Activated naive CD8-positive, alpha-beta T cell treated with anti-CD3 and anti-CD28 coated beads for 36 hours (primary cell): ENCODE results near the gene ULK4. TPM values are rescaled to one million over a fixed set of nuclear protein-coding genes. Genes with fewer than 3 reads are reported as not detected.

Source experiments
- DNase-seq: peaks from one replicate; pipeline ENCODE4 v3.0.0; 2021
- H3K27ac Mint-ChIP-seq: one replicate; pipeline ENCODE4 v1.8.0; 2022; ENCODE audit warnings: mild to moderate bottlenecking, moderate library complexity, mixed read lengths
- H3K27me3 Mint-ChIP-seq: one replicate; pipeline ENCODE4 v1.8.0; 2022; ENCODE audit warnings: mild to moderate bottlenecking, mixed read lengths
- H3K36me3 Mint-ChIP-seq: one replicate; pipeline ENCODE4 v1.8.0; 2021; ENCODE audit warnings: mild to moderate bottlenecking, mixed read lengths
- H3K4me1 Mint-ChIP-seq: one replicate; pipeline ENCODE4 v1.8.0; 2021; ENCODE audit warnings: mixed read lengths
- H3K4me3 Mint-ChIP-seq: one replicate; pipeline ENCODE4 v1.8.0; 2022; ENCODE audit warnings: mild to moderate bottlenecking, moderate library complexity, mixed read lengths
- H3K9me3 Mint-ChIP-seq: one replicate; pipeline ENCODE4 v1.8.0; 2022; ENCODE audit warnings: mixed read lengths
- total RNA-seq, 2 experiments: library from RNA; stranded (reverse); gene quantifications; one replicate each; pipeline ENCODE4 v1.2.3, GENCODE V29; 2021

The ULK4 gene
- total RNA-seq, 2 experiments from 2014 or later, result 9.8 to 10.3 TPM

- Mint-ChIP-seq H3K27me3 (no peaks in the 10 kb centered on the region), H3K4me1 (peaks cover 5% of the 10 kb centered on the region), H3K27ac (no peak overlapping the region), H3K4me3 (no peak overlapping the region), H3K36me3 (peaks cover under 1% of the 10 kb centered on the region), H3K9me3 (no peaks in the 10 kb centered on the region)
- no peak for DNase-seq
Measured at GRCh38 chr3:41502023-41502422, 459.9 kb downstream of the ULK4 start.

- no peak for DNase-seq
- Mint-ChIP-seq H3K4me3 (no peak overlapping the region), H3K36me3 (peaks cover 5% of the 10 kb centered on the region), H3K27ac (no peak overlapping the region), H3K9me3 (no peaks in the 10 kb centered on the region), H3K27me3 (no peaks in the 10 kb centered on the region), H3K4me1 (no peaks in the 10 kb centered on the region)
Measured at GRCh38 chr3:41498847-41499246, 463.1 kb downstream of the ULK4 start.

- no peaks in the 10 kb centered on the region for H3K27me3 Mint-ChIP-seq
- H3K4me1 Mint-ChIP-seq, result no peaks in the 10 kb centered on the region
- peaks cover 2% of the 10 kb centered on the region for H3K36me3 Mint-ChIP-seq
- no peak overlapping the region for H3K4me3 Mint-ChIP-seq
- H3K27ac Mint-ChIP-seq, result no peak overlapping the region
- DNase-seq, result no peak
- no peaks in the 10 kb centered on the region for H3K9me3 Mint-ChIP-seq
Measured at GRCh38 chr3:41490360-41490759, 471.5 kb downstream of the ULK4 start.

- Mint-ChIP-seq H3K4me1 (no peaks in the 10 kb centered on the region), H3K27me3 (no peaks in the 10 kb centered on the region), H3K27ac (no peak overlapping the region), H3K36me3 (peaks cover 3% of the 10 kb centered on the region), H3K4me3 (no peak overlapping the region), H3K9me3 (peaks cover 4% of the 10 kb centered on the region)
- no peak for DNase-seq
Measured at GRCh38 chr3:41489231-41489630, 472.7 kb downstream of the ULK4 start.

- Mint-ChIP-seq H3K36me3 (peaks cover 3% of the 10 kb centered on the region), H3K4me3 (no peak overlapping the region), H3K27ac (no peak overlapping the region), H3K9me3 (peaks cover 4% of the 10 kb centered on the region), H3K27me3 (no peaks in the 10 kb centered on the region), H3K4me1 (no peaks in the 10 kb centered on the region)
- DNase-seq, result no peak
Measured at GRCh38 chr3:41488501-41488900, 473.4 kb downstream of the ULK4 start.

- no peak for DNase-seq
- H3K27me3 Mint-ChIP-seq, result no peaks in the 10 kb centered on the region
- H3K9me3 Mint-ChIP-seq, result peaks cover 4% of the 10 kb centered on the region
- no peak overlapping the region for H3K27ac Mint-ChIP-seq
- peaks cover 3% of the 10 kb centered on the region for H3K36me3 Mint-ChIP-seq
- no peaks in the 10 kb centered on the region for H3K4me1 Mint-ChIP-seq
- H3K4me3 Mint-ChIP-seq, result no peak overlapping the region
Measured at GRCh38 chr3:41485484-41485883, 476.4 kb downstream of the ULK4 start.

GRCh38 chr3:41482134-41482533 is 479.8 kb downstream of the ULK4 start:
- H3K4me1 Mint-ChIP-seq, result no peaks in the 10 kb centered on the region
- H3K9me3 Mint-ChIP-seq, result peaks cover 4% of the 10 kb centered on the region
- H3K27ac Mint-ChIP-seq, result no peak overlapping the region

GRCh38 chr3:41478278-41478677 is 483.6 kb downstream of the ULK4 start:
- Mint-ChIP-seq H3K27ac (no peak overlapping the region), H3K4me3 (no peak overlapping the region), H3K27me3 (no peaks in the 10 kb centered on the region), H3K36me3 (peaks cover 3% of the 10 kb centered on the region), H3K9me3 (peaks cover 13% of the 10 kb centered on the region), H3K4me1 (no peaks in the 10 kb centered on the region)
- no peak for DNase-seq

More at GRCh38 chr3:41482134-41482533, 479.8 kb downstream of the ULK4 start:
- H3K4me3 Mint-ChIP-seq, result no peak overlapping the region
- H3K27me3 Mint-ChIP-seq, result no peaks in the 10 kb centered on the region
- no peak for DNase-seq
- H3K36me3 Mint-ChIP-seq, result peaks cover 3% of the 10 kb centered on the region

GRCh38 chr3:41477399-41478014 is 484.4 kb downstream of the ULK4 start:
- no peak for DNase-seq
- H3K27ac Mint-ChIP-seq, result no peak overlapping the region
- H3K27me3 Mint-ChIP-seq, result no peaks in the 10 kb centered on the region
- no peak overlapping the region for H3K4me3 Mint-ChIP-seq
- H3K4me1 Mint-ChIP-seq, result no peaks in the 10 kb centered on the region
- peaks cover 17% of the 10 kb centered on the region for H3K9me3 Mint-ChIP-seq
- H3K36me3 Mint-ChIP-seq, result peaks cover 3% of the 10 kb centered on the region

GRCh38 chr3:41469083-41469482 is 492.8 kb downstream of the ULK4 start:
- H3K4me1 Mint-ChIP-seq, result peaks cover 8% of the 10 kb centered on the region
- no peak for DNase-seq
- no peak overlapping the region for H3K27ac Mint-ChIP-seq
- no peaks in the 10 kb centered on the region for H3K27me3 Mint-ChIP-seq
- peaks cover 17% of the 10 kb centered on the region for H3K36me3 Mint-ChIP-seq
- H3K9me3 Mint-ChIP-seq, result peaks cover 33% of the 10 kb centered on the region
- H3K4me3 Mint-ChIP-seq, result no peak overlapping the region

GRCh38 chr3:41467481-41467880 is 494.4 kb downstream of the ULK4 start:
- H3K9me3 Mint-ChIP-seq, result peaks cover 25% of the 10 kb centered on the region
- H3K27ac Mint-ChIP-seq, result no peak overlapping the region
- H3K27me3 Mint-ChIP-seq, result no peaks in the 10 kb centered on the region
- H3K4me3 Mint-ChIP-seq, result no peak overlapping the region
- H3K4me1 Mint-ChIP-seq, result peaks cover 8% of the 10 kb centered on the region
- DNase-seq, result no peak
- peaks cover 14% of the 10 kb centered on the region for H3K36me3 Mint-ChIP-seq

- Mint-ChIP-seq H3K27me3 (no peaks in the 10 kb centered on the region), H3K9me3 (peaks cover 4% of the 10 kb centered on the region), H3K4me1 (no peaks in the 10 kb centered on the region), H3K27ac (no peak overlapping the region), H3K36me3 (peaks cover 5% of the 10 kb centered on the region), H3K4me3 (no peak overlapping the region)
- DNase-seq, result no peak
Measured at GRCh38 chr3:41464858-41465257, 497.0 kb downstream of the ULK4 start.

- no peaks in the 10 kb centered on the region for H3K4me1 Mint-ChIP-seq
- H3K9me3 Mint-ChIP-seq, result peaks cover 1% of the 10 kb centered on the region
- H3K4me3 Mint-ChIP-seq, result no peak overlapping the region
- H3K27me3 Mint-ChIP-seq, result no peaks in the 10 kb centered on the region
- H3K36me3 Mint-ChIP-seq, result peaks cover 6% of the 10 kb centered on the region
- DNase-seq, result no peak
- no peak overlapping the region for H3K27ac Mint-ChIP-seq
Measured at GRCh38 chr3:41464401-41464800, 497.5 kb downstream of the ULK4 start.

- H3K4me3 Mint-ChIP-seq, result no peak overlapping the region
- peaks cover 8% of the 10 kb centered on the region for H3K36me3 Mint-ChIP-seq
- H3K9me3 Mint-ChIP-seq, result no peaks in the 10 kb centered on the region
- H3K27me3 Mint-ChIP-seq, result no peaks in the 10 kb centered on the region
- no peak for DNase-seq
- H3K4me1 Mint-ChIP-seq, result no peaks in the 10 kb centered on the region
- H3K27ac Mint-ChIP-seq, result no peak overlapping the region
Measured at GRCh38 chr3:41462103-41462691, 499.7 kb downstream of the ULK4 start.

- Mint-ChIP-seq H3K27me3 (no peaks in the 10 kb centered on the region), H3K9me3 (no peaks in the 10 kb centered on the region), H3K27ac (no peak overlapping the region), H3K36me3 (peaks cover 8% of the 10 kb centered on the region), H3K4me3 (no peak overlapping the region), H3K4me1 (no peaks in the 10 kb centered on the region)
- DNase-seq, result no peak
Measured at GRCh38 chr3:41460736-41461135, 501.2 kb downstream of the ULK4 start.

GRCh38 chr3:41457176-41457575 is 504.7 kb downstream of the ULK4 start:
- Mint-ChIP-seq H3K4me1 (no peaks in the 10 kb centered on the region), H3K9me3 (no peaks in the 10 kb centered on the region), H3K36me3 (peaks cover 18% of the 10 kb centered on the region), H3K4me3 (no peak overlapping the region), H3K27ac (no peak overlapping the region), H3K27me3 (no peaks in the 10 kb centered on the region)
- DNase-seq, result no peak
